SK-N-MC (cell line): Measurements from ENCODE around the gene STRN.

Experiments
- EZH2 ChIP-seq: fragments of 200-600 bp; sonication (generic); IDR thresholded peaks from one replicate; pipeline ENCODE4 v1.6.1; 2017; ENCODE audit warnings: antibody characterized with exemption
- FOXP2 ChIP-seq: optimal IDR thresholded peaks from 2 replicates; pipeline ENCODE3; 2011; ENCODE audit warnings: mild to moderate bottlenecking, moderate library complexity; ENCODE audit not compliant: insufficient read depth; ENCODE audit errors: extremely low read length, control extremely low read depth
- POLR2AphosphoS5 ChIP-seq: IDR thresholded peaks from 2 replicates; pipeline ENCODE4 v1.6.1; 2012; ENCODE audit warnings: mild to moderate bottlenecking, low read depth, low read length, borderline replicate concordance

DNA sequence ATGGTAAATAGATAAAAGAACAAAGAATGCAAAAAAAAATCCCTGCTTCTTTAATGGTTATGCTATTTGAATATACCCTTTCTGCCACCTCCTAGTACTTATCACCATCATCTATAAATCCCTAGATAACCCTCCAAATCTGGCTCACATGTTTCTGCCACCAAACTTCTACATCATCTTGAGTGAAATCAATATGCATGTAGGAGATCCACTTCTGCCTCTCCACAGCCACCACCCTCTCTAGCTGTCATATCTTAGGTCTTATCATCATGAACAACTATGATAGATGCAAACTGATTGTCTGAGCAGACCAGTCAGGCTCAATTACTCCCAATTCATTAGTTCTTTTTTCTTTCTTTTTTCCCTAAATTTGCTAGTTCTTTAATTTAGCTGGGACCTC is 55.3 kb downstream of the STRN start:
- TF ChIP-seq EZH2 (no peak), POLR2AphosphoS5 (no peak), FOXP2 (no peak)
